ENCODE results near the gene RAB33A. TPM values are rescaled to one million over a fixed set of nuclear protein-coding genes. Genes with fewer than 3 reads are reported as not detected.

RAB33A gene
- total and polyA plus RNA-seq, 9 of the 15 experiments (the other 6 are each of a cell fraction or from before 2014, with no cell fraction given), result 0.04 to 0.20 (median 0.06) TPM; not detected in 4

DNA sequence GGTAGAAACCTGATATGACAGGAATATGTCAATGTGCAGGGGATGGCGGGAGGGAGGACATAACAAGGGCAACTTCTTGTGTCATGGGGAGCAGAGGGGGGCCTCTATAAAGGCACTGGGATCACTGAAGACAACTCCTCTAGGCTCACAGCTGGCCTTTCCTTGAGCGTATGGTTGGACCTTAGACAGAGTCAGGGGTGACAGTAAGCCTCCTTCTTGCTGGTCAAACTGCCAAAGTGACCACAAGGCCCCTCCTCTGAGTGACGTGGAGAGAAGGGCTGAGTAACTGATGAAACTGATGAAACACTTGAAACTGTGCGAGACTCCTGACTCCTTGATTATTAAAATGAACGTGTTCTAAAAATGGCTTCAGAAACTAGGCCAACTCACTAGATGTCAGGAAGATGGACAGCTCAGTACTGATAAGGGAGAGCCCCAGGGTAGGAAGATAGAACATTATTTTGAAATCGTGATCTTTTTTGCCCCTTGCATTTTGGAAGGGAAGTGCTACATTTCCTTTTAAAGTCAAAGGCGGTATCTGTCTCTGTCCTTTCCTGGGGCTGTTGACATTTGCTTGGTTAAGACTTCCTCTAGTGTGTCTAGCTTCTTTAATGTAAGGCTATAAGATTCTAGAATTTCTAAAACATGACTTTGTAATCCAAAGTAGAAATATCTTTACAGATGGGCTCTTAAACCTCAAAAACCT lies 1.6 kb downstream of the RAB33A start (continued):
- TF ChIP-seq SMAD2 (IDR thresholded peaks at IDR 0.05; ENCODE audit: low read depth, low read length), result no peak
- TF ChIP-seq, protein P1, sequence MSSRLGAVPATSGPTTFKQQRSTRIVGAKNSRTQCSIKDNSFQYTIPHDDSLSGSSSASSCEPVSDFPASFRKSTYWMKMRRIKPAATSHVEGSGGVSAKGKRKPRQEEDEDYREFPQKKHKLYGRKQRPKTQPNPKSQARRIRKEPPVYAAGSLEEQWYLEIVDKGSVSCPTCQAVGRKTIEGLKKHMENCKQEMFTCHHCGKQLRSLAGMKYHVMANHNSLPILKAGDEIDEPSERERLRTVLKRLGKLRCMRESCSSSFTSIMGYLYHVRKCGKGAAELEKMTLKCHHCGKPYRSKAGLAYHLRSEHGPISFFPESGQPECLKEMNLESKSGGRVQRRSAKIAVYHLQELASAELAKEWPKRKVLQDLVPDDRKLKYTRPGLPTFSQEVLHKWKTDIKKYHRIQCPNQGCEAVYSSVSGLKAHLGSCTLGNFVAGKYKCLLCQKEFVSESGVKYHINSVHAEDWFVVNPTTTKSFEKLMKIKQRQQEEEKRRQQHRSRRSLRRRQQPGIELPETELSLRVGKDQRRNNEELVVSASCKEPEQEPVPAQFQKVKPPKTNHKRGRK (tag; IDR thresholded peaks at IDR 0.05), result no peak
- 0 out of 2 replicates have a peak, but pooled peaks have one; percentile 45 for TF ChIP-seq MTA3 (IDR thresholded peaks at IDR 0.05; ENCODE audit: borderline replicate concordance)
- no peak for TF ChIP-seq IRF2 (CRISPR knock-in tag; IDR thresholded peaks at IDR 0.05)
- no peak; the same call in 1 of the 2 replicates for TF ChIP-seq L3MBTL2 (IDR thresholded peaks at IDR 0.05)
- TF ChIP-seq, protein P2, sequence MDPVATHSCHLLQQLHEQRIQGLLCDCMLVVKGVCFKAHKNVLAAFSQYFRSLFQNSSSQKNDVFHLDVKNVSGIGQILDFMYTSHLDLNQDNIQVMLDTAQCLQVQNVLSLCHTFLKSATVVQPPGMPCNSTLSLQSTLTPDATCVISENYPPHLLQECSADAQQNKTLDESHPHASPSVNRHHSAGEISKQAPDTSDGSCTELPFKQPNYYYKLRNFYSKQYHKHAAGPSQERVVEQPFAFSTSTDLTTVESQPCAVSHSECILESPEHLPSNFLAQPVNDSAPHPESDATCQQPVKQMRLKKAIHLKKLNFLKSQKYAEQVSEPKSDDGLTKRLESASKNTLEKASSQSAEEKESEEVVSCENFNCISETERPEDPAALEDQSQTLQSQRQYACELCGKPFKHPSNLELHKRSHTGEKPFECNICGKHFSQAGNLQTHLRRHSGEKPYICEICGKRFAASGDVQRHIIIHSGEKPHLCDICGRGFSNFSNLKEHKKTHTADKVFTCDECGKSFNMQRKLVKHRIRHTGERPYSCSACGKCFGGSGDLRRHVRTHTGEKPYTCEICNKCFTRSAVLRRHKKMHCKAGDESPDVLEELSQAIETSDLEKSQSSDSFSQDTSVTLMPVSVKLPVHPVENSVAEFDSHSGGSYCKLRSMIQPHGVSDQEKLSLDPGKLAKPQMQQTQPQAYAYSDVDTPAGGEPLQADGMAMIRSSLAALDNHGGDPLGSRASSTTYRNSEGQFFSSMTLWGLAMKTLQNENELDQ (CRISPR knock-in tag; IDR thresholded peaks at IDR 0.05; ENCODE audit: borderline replicate concordance), result no peak
- no peak for TF ChIP-seq U2AF2 (optimal IDR thresholded peaks at IDR 0.05; ENCODE audit: low read depth, low read length)
- TF ChIP-seq ZNF311 (CRISPR knock-in tag; IDR thresholded peaks at IDR 0.05), result no peak
- TF ChIP-seq RBM15 (IDR thresholded peaks at IDR 0.05; ENCODE audit: insufficient read depth, low read length), result no peak
- TF ChIP-seq SRF (CRISPR knock-in tag; IDR thresholded peaks at IDR 0.05), result peak in 1 of 2 experiments; percentile 94; a peak in 3 of 4 replicates
- TF ChIP-seq, protein P3, sequence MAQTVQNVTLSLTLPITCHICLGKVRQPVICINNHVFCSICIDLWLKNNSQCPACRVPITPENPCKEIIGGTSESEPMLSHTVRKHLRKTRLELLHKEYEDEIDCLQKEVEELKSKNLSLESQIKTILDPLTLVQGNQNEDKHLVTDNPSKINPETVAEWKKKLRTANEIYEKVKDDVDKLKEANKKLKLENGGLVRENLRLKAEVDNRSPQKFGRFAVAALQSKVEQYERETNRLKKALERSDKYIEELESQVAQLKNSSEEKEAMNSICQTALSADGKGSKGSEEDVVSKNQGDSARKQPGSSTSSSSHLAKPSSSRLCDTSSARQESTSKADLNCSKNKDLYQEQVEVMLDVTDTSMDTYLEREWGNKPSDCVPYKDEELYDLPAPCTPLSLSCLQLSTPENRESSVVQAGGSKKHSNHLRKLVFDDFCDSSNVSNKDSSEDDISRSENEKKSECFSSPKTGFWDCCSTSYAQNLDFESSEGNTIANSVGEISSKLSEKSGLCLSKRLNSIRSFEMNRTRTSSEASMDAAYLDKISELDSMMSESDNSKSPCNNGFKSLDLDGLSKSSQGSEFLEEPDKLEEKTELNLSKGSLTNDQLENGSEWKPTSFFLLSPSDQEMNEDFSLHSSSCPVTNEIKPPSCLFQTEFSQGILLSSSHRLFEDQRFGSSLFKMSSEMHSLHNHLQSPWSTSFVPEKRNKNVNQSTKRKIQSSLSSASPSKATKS (CRISPR knock-in tag; IDR thresholded peaks at IDR 0.05), result no peak
- TF ChIP-seq, protein P4, sequence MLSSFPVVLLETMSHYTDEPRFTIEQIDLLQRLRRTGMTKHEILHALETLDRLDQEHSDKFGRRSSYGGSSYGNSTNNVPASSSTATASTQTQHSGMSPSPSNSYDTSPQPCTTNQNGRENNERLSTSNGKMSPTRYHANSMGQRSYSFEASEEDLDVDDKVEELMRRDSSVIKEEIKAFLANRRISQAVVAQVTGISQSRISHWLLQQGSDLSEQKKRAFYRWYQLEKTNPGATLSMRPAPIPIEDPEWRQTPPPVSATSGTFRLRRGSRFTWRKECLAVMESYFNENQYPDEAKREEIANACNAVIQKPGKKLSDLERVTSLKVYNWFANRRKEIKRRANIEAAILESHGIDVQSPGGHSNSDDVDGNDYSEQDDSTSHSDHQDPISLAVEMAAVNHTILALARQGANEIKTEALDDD (IDR thresholded peaks at IDR 0.05), result 0 out of 2 replicates have a peak, but pooled peaks have one; percentile 16
- TF ChIP-seq, protein P5, sequence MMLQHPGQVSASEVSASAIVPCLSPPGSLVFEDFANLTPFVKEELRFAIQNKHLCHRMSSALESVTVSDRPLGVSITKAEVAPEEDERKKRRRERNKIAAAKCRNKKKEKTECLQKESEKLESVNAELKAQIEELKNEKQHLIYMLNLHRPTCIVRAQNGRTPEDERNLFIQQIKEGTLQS (IDR thresholded peaks at IDR 0.05), result peak; percentile 81
- TF ChIP-seq, protein P5 (CRISPR knock-in tag; conservative IDR thresholded peaks at IDR 0.05), result no peak
- TF ChIP-seq ZNF75A (CRISPR knock-in tag; IDR thresholded peaks at IDR 0.05), result no peak
- no peak for TF ChIP-seq HIVEP1 (CRISPR knock-in tag; IDR thresholded peaks at IDR 0.05)
- TF ChIP-seq POLR2H (tag; IDR thresholded peaks at IDR 0.05; ENCODE audit: low read depth), result peak; percentile 83
- TF ChIP-seq ZNF121 (CRISPR knock-in tag; conservative IDR thresholded peaks at IDR 0.05), result no peak
- TF ChIP-seq CHD2 (IDR thresholded peaks at IDR 0.05; ENCODE audit: low read depth, low read length), result no peak; the same call in 1 of the 2 replicates

All from K562 (cell line).